ENCODE results near the gene PPM1M.

PPM1M gene

GRCh38 chr3:52292247-52293065 lies 46.9 kb downstream of the PPM1M start:
- Histone ChIP-seq H3K4me1 (ENCODE audit: control insufficient read depth, insufficient read depth, low read length) (peaks cover under 1% of the 10 kb centered on the region; the same call in 1 of the 2 replicates), H3K36me3 (ENCODE audit: control insufficient read depth, insufficient read depth, low read length) (peaks cover 15% of the 10 kb centered on the region), H3K27ac (ENCODE audit: low read depth, low read length) (no peak overlapping the region), H3K4me3 (ENCODE audit: low read depth, low read length) (no peak overlapping the region), H3K9me3 (ENCODE audit: control insufficient read depth, insufficient read depth, low read depth, low read length) (no peaks in the 10 kb centered on the region), H3K9ac (ENCODE audit: low read length) (no peak overlapping the region), H3K27me3 (ENCODE audit: control insufficient read depth, insufficient read depth, low read length) (no peaks in the 10 kb centered on the region)

GRCh38 chr3:52293491-52294319 lies 48.1 kb downstream of the PPM1M start:
- Histone ChIP-seq H3K27ac (ENCODE audit: low read depth, low read length) (no peak overlapping the region), H3K9ac (ENCODE audit: low read length) (no peak overlapping the region), H3K4me1 (ENCODE audit: control insufficient read depth, insufficient read depth, low read length) (peaks cover 13% of the 10 kb centered on the region), H3K4me3 (ENCODE audit: low read depth, low read length) (no peak overlapping the region), H3K27me3 (ENCODE audit: control insufficient read depth, insufficient read depth, low read length) (peaks cover 2% of the 10 kb centered on the region; the same call in 1 of the 2 replicates), H3K36me3 (ENCODE audit: control insufficient read depth, insufficient read depth, low read length) (peaks cover 15% of the 10 kb centered on the region), H3K9me3 (ENCODE audit: control insufficient read depth, insufficient read depth, low read depth, low read length) (no peaks in the 10 kb centered on the region)

- Histone ChIP-seq H3K27me3 (ENCODE audit: control insufficient read depth, insufficient read depth, low read length) (peaks cover 2% of the 10 kb centered on the region; the same call in 1 of the 2 replicates), H3K4me1 (ENCODE audit: control insufficient read depth, insufficient read depth, low read length) (peaks cover 20% of the 10 kb centered on the region), H3K36me3 (ENCODE audit: control insufficient read depth, insufficient read depth, low read length) (peaks cover 15% of the 10 kb centered on the region), H3K27ac (ENCODE audit: low read depth, low read length) (no peak overlapping the region), H3K9me3 (ENCODE audit: control insufficient read depth, insufficient read depth, low read depth, low read length) (no peaks in the 10 kb centered on the region), H3K9ac (ENCODE audit: low read length) (no peak overlapping the region), H3K4me3 (ENCODE audit: low read depth, low read length) (no peak overlapping the region)
Measured at GRCh38 chr3:52294320-52295150, 49.0 kb downstream of the PPM1M start.

- H3K4me3 ChIP-seq (ENCODE audit: low read depth, low read length), result no peak overlapping the region
- no peak overlapping the region for H3K27ac ChIP-seq (ENCODE audit: low read depth, low read length)
- peaks cover 2% of the 10 kb centered on the region; the same call in 1 of the 2 replicates for H3K27me3 ChIP-seq (ENCODE audit: control insufficient read depth, insufficient read depth, low read length)
- H3K9ac ChIP-seq (ENCODE audit: low read length), result no peak overlapping the region
- H3K9me3 ChIP-seq (ENCODE audit: control insufficient read depth, insufficient read depth, low read depth, low read length), result no peaks in the 10 kb centered on the region
- peaks cover 15% of the 10 kb centered on the region for H3K36me3 ChIP-seq (ENCODE audit: control insufficient read depth, insufficient read depth, low read length)
- peaks cover 28% of the 10 kb centered on the region for H3K4me1 ChIP-seq (ENCODE audit: control insufficient read depth, insufficient read depth, low read length)
Measured at GRCh38 chr3:52295671-52296208, 50.2 kb downstream of the PPM1M start.

- Histone ChIP-seq H3K4me1 (ENCODE audit: control insufficient read depth, insufficient read depth, low read length) (peaks cover 28% of the 10 kb centered on the region), H3K9me3 (ENCODE audit: control insufficient read depth, insufficient read depth, low read depth, low read length) (no peaks in the 10 kb centered on the region), H3K9ac (ENCODE audit: low read length) (no peak overlapping the region), H3K27ac (ENCODE audit: low read depth, low read length) (no peak overlapping the region), H3K27me3 (ENCODE audit: control insufficient read depth, insufficient read depth, low read length) (peaks cover 2% of the 10 kb centered on the region; the same call in 1 of the 2 replicates), H3K4me3 (ENCODE audit: low read depth, low read length) (no peak overlapping the region), H3K36me3 (ENCODE audit: control insufficient read depth, insufficient read depth, low read length) (peaks cover under 1% of the 10 kb centered on the region; the same call in 1 of the 2 replicates)
Measured at GRCh38 chr3:52297242-52298148, 51.9 kb downstream of the PPM1M start.

GRCh38 chr3:52298149-52299098 lies 52.9 kb downstream of the PPM1M start:
- H3K27ac ChIP-seq (ENCODE audit: low read depth, low read length), result no peak overlapping the region
- no peaks in the 10 kb centered on the region for H3K9me3 ChIP-seq (ENCODE audit: control insufficient read depth, insufficient read depth, low read depth, low read length)
- H3K9ac ChIP-seq (ENCODE audit: low read length), result peak overlapping the region; percentile 42
- H3K4me3 ChIP-seq (ENCODE audit: low read depth, low read length), result peak overlapping the region; percentile 44
- H3K27me3 ChIP-seq (ENCODE audit: control insufficient read depth, insufficient read depth, low read length), result peaks cover 2% of the 10 kb centered on the region; the same call in 1 of the 2 replicates
- no peaks in the 10 kb centered on the region for H3K36me3 ChIP-seq (ENCODE audit: control insufficient read depth, insufficient read depth, low read length)
- peaks cover 28% of the 10 kb centered on the region for H3K4me1 ChIP-seq (ENCODE audit: control insufficient read depth, insufficient read depth, low read length)

- H3K36me3 ChIP-seq (ENCODE audit: control insufficient read depth, insufficient read depth, low read length), result no peaks in the 10 kb centered on the region
- peak overlapping the region; percentile 31 for H3K9ac ChIP-seq (ENCODE audit: low read length)
- H3K27ac ChIP-seq (ENCODE audit: low read depth, low read length), result no peak overlapping the region
- H3K9me3 ChIP-seq (ENCODE audit: control insufficient read depth, insufficient read depth, low read depth, low read length), result no peaks in the 10 kb centered on the region
- peak overlapping the region; percentile 44 for H3K4me3 ChIP-seq (ENCODE audit: low read depth, low read length)
- peaks cover 2% of the 10 kb centered on the region; the same call in 1 of the 2 replicates for H3K27me3 ChIP-seq (ENCODE audit: control insufficient read depth, insufficient read depth, low read length)
- peaks cover 28% of the 10 kb centered on the region for H3K4me1 ChIP-seq (ENCODE audit: control insufficient read depth, insufficient read depth, low read length)
Measured at GRCh38 chr3:52299247-52299878, 53.8 kb downstream of the PPM1M start.
